B cell (primary cell): Measurements from ENCODE around the gene CCDC88B.

Source experiments
- CTCF ChIP-seq: fragments of 200-600 bp; IDR thresholded peaks from one replicate; pipeline ENCODE4 v1.8.0; 2022; ENCODE audit warnings: antibody characterized with exemption, mild to moderate bottlenecking
- EZH2 ChIP-seq: IDR thresholded peaks from 2 replicates; pipeline ENCODE4 v1.6.1; 2012; ENCODE audit warnings: borderline replicate concordance, low read depth, mild to moderate bottlenecking, moderate library complexity, low read length; ENCODE audit not compliant: insufficient read depth, poor library complexity, severe bottlenecking

GRCh38 chr11:64371201-64371600, 31.2 kb downstream of the CCDC88B start:
- no peak for TF ChIP-seq CTCF
- TF ChIP-seq EZH2 = no peak
